Calu3 (cell line): ENCODE measurements around the gene TMEM116. TPM values are rescaled to one million over a fixed set of nuclear protein-coding genes. Genes with fewer than 3 reads are reported as not detected.
A peak's percentile ranks its signal among the peaks of the same experiment; 100 is the strongest.
"Not testable (repeated sequence)": the region's sequence is repeated elsewhere in the genome, so short reads cannot be mapped to it uniquely, and the experiment has no call there.

Experiments used
- Bru-seq: library from RNA; stranded (reverse); fragments of 400-500 nt; gene quantifications from one replicate; lab custom pipeline; 2021; lab: Mats Ljungman, UMichigan
- BruChase-seq, 2 experiments: library from RNA; stranded (reverse); fragments of 400-500 nt; gene quantifications; one replicate each; lab custom pipeline; 2021; lab: Mats Ljungman, UMichigan
- BruUV-seq: library from RNA; stranded (reverse); fragments of 400-500 nt; replicated peaks from 2 replicates; lab custom pipeline; 2021; lab: Mats Ljungman, UMichigan
- CTCF ChIA-PET: fragments of 300-600 bp; sonication (Branson Sonifier 250); formaldehyde crosslinking; loops from one replicate; lab custom pipeline; 2022; ENCODE audit warnings: antibody characterized with exemption; lab: Charles Lee
- DNase-seq: peaks from one replicate; pipeline ENCODE4 v3.0.0; 2022
- H3K27ac Mint-ChIP-seq: one replicate; pipeline ENCODE4 v1.8.0; 2022; ENCODE audit warnings: mixed read lengths; ENCODE audit not compliant: unreplicated experiment
- H3K27me3 Mint-ChIP-seq: one replicate; pipeline ENCODE4 v1.8.0; 2022; ENCODE audit warnings: mixed read lengths; ENCODE audit not compliant: unreplicated experiment
- H3K36me3 Mint-ChIP-seq: one replicate; pipeline ENCODE4 v1.8.0; 2022; ENCODE audit warnings: mild to moderate bottlenecking, moderate library complexity, mixed read lengths; ENCODE audit not compliant: insufficient read depth, unreplicated experiment
- H3K4me1 Mint-ChIP-seq: one replicate; pipeline ENCODE4 v1.8.0; 2022; ENCODE audit warnings: mild to moderate bottlenecking, low read depth, mixed read lengths; ENCODE audit not compliant: unreplicated experiment
- H3K4me3 Mint-ChIP-seq: one replicate; pipeline ENCODE4 v1.8.0; 2022; ENCODE audit warnings: mild to moderate bottlenecking, low read depth, moderate library complexity, mixed read lengths; ENCODE audit not compliant: unreplicated experiment
- H3K9me3 Mint-ChIP-seq: one replicate; pipeline ENCODE4 v1.8.0; 2022; ENCODE audit warnings: low read depth, mixed read lengths; ENCODE audit not compliant: unreplicated experiment
- intact Hi-C: fragments of 100-400 bp; cut with micrococcal nuclease; formaldehyde crosslinking; loops from one replicate; pipeline ENCODE4 v1.10.0; 2022; ENCODE audit not compliant: unreplicated experiment
- long read RNA-seq: library from polyadenylated mRNA; stranded (forward); transcript quantifications from one replicate; pipeline ENCODE4 v2.0.0, GENCODE V29; 2022
- total RNA-seq: library from RNA; stranded (reverse); gene quantifications from 2 replicates; pipeline ENCODE4 v1.2.3, GENCODE V29; 2022
- TF ChIP-seq, protein P1 (sequence below): fragments of 200-600 bp; IDR thresholded peaks from one replicate; pipeline ENCODE4 v1.8.0; 2022; ENCODE audit warnings: antibody characterized with exemption; ENCODE audit not compliant: unreplicated experiment

The TMEM116 gene
- 13.0 and 13.5 TPM in 2 replicates for total RNA-seq
- percentile 66 among the genes with signal in this experiment for Bru-seq, nascent RNA
- percentile 57 among the genes with signal in this experiment for BruChase-seq, experiment 1, labeled RNA remaining after a 6-hour chase
- percentile 63 among the genes with signal in this experiment for BruChase-seq, experiment 2, labeled RNA remaining after a 2-hour chase
- long read RNA-seq, partial matches to known transcripts: 1 of 15 reads
- long read RNA-seq, other reads (novel, unspliced or antisense): 8 of 15 reads

DNA sequence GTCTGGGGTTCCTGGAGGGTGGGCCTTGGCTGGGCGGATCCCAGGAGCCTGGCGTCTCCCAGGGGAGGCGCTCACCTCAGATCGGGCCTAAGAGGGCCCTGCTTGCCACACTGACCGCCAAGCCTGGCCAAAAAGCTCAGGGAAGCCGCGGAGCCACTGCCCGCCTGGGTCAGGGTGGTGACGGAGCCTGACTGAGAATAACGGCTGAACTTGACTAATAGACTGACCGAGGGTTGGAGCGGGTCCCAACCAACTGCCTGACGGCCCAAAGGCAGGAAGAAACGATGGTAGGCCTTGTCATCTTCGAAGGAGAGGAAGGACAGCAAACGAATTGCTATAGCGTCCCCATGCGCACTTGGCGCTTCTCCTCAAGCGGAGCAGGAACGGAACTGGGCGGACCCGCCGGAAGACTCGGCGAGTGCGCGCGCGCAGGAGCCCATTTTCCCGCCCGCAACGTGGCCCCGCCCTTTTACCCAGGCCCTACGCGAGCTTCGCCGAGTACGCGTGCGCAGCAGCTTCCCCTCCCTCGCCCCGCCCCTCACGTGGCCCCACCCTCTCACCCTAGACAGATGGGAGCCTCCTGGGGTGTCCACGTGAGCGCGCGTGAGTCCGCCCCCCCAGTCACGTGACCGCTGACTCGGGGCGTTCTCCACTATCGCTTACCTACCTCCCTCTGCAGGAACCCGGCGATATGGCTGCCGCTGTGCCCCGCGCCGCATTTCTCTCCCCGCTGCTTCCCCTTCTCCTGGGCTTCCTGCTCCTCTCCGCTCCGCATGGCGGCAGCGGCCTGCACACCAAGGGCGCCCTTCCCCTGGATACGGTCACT lies at the start of gene TMEM116, which contains the start of gene ERP29:
TSS of gene TMEM116 (minus strand) at position 391 of the 826 bp plus-strand sequence. CDS start 7,895 bp downstream, outside the sequence.
TSS of gene ERP29 (plus strand) at position 652 of the 826 bp plus-strand sequence. CDS start at position 692, 40 bp downstream.
- H3K4me1 Mint-ChIP-seq: peaks cover 39% of the 10 kb centered on the region
- peaks cover 6% of the 10 kb centered on the region for H3K9me3 Mint-ChIP-seq
- TF ChIP-seq, protein P1, sequence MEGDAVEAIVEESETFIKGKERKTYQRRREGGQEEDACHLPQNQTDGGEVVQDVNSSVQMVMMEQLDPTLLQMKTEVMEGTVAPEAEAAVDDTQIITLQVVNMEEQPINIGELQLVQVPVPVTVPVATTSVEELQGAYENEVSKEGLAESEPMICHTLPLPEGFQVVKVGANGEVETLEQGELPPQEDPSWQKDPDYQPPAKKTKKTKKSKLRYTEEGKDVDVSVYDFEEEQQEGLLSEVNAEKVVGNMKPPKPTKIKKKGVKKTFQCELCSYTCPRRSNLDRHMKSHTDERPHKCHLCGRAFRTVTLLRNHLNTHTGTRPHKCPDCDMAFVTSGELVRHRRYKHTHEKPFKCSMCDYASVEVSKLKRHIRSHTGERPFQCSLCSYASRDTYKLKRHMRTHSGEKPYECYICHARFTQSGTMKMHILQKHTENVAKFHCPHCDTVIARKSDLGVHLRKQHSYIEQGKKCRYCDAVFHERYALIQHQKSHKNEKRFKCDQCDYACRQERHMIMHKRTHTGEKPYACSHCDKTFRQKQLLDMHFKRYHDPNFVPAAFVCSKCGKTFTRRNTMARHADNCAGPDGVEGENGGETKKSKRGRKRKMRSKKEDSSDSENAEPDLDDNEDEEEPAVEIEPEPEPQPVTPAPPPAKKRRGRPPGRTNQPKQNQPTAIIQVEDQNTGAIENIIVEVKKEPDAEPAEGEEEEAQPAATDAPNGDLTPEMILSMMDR: peak; percentile 36
- CTCF ChIA-PET: interaction anchor here (0.6 to 2.4 kb wide), 14 partner anchors 9 to 236 kb away, joined by 3 to 16 read pairs (median 4); no protein-coding TSS in a partner anchor
- H3K27me3 Mint-ChIP-seq: no peaks in the 10 kb centered on the region
- intact Hi-C loops: loop anchor here (2.0 to 5.0 kb wide), 2 partner anchors 68 to 69 kb away; no protein-coding TSS in a partner anchor
- DNase-seq: peak; percentile 99
- peak within 1 kb of the TSS; percentile 93 for H3K27ac Mint-ChIP-seq
- peak within 1 kb of the TSS; percentile 99 for H3K4me3 Mint-ChIP-seq
- BruUV-seq: TSS peak; percentile 86
- peaks cover 63% of the 10 kb centered on the region for H3K36me3 Mint-ChIP-seq

DNA sequence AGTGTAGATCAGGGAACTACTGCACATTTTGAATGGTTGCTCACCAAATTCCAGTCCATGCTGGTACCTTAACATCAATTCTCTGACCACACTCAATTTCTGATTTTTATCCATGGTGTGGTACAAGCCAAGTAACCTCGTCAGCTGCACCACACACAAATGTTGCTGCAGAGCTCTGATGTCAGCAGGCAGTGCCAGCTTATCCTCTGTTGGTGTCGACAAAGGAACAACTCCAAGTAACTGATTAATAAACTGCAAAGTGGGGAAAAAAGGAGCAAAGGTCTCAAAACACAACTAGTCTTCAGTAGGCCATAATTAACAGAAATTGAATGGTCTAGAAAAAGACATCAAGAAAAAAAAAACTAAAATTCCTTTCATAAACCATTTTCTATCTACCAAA lies 48.2 kb upstream of the TMEM116 start:
- no peak for DNase-seq
- CTCF ChIA-PET: no interaction called here
- no peaks in the 10 kb centered on the region for H3K4me1 Mint-ChIP-seq
- BruUV-seq: no TSS peak
- H3K9me3 Mint-ChIP-seq: no peaks in the 10 kb centered on the region
- TF ChIP-seq, protein P1: no peak
- no peak overlapping the region for H3K27ac Mint-ChIP-seq
- H3K27me3 Mint-ChIP-seq: no peaks in the 10 kb centered on the region
- intact Hi-C loops: no loop called here
- no peak overlapping the region for H3K4me3 Mint-ChIP-seq
- H3K36me3 Mint-ChIP-seq: peaks cover 69% of the 10 kb centered on the region

DNA sequence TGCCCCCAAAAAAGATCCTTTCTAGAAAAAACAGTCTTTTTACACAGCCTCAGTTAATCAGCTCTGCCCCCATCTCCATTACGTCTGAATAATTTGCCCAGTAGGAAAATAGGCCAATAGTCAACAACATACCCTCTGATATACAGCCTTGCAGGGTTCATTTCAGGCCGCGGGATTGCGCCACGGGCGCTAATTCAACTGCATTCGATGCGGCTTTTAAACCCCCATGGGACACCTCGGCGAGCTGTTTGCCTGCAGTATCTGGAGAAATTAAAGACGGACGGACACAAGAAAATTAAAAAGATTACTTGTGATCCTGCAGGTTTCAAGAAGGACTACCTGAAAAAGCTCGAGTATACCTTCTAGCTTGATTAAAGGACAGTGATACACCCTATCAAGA lies 36.4 kb upstream of the TMEM116 start:
- peaks cover 86% of the 10 kb centered on the region for H3K36me3 Mint-ChIP-seq
- no peaks in the 10 kb centered on the region for H3K9me3 Mint-ChIP-seq
- CTCF ChIA-PET: interaction anchor here (0.7 to 1.2 kb wide), 2 partner anchors 36 to 85 kb away, joined by 3 read pairs; partner anchors contain the start of gene TMEM116
- H3K4me1 Mint-ChIP-seq: no peaks in the 10 kb centered on the region
- TF ChIP-seq, protein P1: no peak
- no peak overlapping the region for H3K4me3 Mint-ChIP-seq
- BruUV-seq: no TSS peak
- H3K27me3 Mint-ChIP-seq: no peaks in the 10 kb centered on the region
- intact Hi-C loops: no loop called here
- H3K27ac Mint-ChIP-seq: no peak overlapping the region
- DNase-seq: no peak

DNA sequence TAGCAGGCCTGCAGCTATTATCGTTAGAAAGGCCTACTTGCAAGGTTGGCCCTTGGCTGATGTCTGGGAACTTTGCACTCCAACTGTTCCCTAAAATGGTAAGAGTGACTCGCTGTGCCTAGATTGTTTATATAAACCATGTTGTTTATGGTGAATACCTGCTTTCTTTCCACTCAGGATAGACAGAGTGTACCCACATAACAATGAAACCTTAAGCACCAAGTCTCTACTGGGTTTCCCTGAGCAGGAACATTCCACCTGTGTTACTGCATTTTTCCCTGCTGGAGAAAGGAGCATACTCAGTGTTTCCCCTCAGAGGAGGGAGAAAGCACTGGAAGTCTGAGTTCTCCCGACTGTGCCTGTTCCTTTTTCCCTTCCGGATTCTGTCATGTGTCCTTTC lies 33.0 kb upstream of the TMEM116 start:
- H3K4me1 Mint-ChIP-seq: no peaks in the 10 kb centered on the region
- H3K36me3 Mint-ChIP-seq: peaks cover 87% of the 10 kb centered on the region
- intact Hi-C loops: no loop called here
- TF ChIP-seq, protein P1: no peak
- no peak overlapping the region for H3K4me3 Mint-ChIP-seq
- no TSS peak for BruUV-seq
- no peaks in the 10 kb centered on the region for H3K9me3 Mint-ChIP-seq
- DNase-seq: no peak
- CTCF ChIA-PET: no interaction called here
- H3K27me3 Mint-ChIP-seq: no peaks in the 10 kb centered on the region
- no peak overlapping the region for H3K27ac Mint-ChIP-seq

DNA sequence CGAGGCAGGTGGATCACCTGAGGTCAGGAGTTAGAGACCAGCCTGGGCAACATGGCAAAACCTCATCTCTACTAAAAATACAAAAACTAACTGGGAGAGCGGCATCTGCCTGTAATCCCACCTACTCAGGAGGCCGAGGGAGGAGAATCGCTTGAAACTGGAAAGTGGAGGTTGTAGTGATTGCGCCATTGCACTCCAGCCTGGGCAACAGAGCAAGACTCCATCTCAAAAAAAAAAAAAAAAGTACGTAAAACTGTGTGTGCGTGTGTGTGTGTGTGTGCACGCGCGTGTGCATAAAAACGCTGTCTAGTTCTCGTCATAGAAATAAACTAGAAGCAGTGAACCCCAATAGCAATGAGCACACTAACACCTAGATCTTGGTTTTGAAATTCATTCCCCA lies 23.6 kb upstream of the TMEM116 start:
- intact Hi-C loops, H3K4me3 Mint-ChIP-seq, H3K27ac Mint-ChIP-seq, H3K27me3 Mint-ChIP-seq, BruUV-seq, H3K9me3 Mint-ChIP-seq, H3K4me1 Mint-ChIP-seq, CTCF ChIA-PET, DNase-seq: not testable (repeated sequence)
- peaks cover 81% of the 10 kb centered on the region for H3K36me3 Mint-ChIP-seq
